K562 (cell line): ENCODE results near the gene DYTN. TPM values are rescaled to one million over a fixed set of nuclear protein-coding genes. Genes with fewer than 3 reads are reported as not detected.

Experiments used
- ATAC-seq: fragments of 200-7000 bp; cut with Tn5 transposase; 3 replicates; pipeline ENCODE4 v1.9.1; 2020; ENCODE audit warnings: moderate library complexity
- BruUV-seq: library from RNA; stranded (reverse); fragments of 400-500 nt; replicated peaks from 2 replicates; lab custom pipeline; 2021; lab: Mats Ljungman, UMichigan
- CTCF ChIA-PET: fragments of 300-600 bp; formaldehyde crosslinking; extraction: SDS; loops from one replicate; lab custom pipeline; 2021; ENCODE audit warnings: low intra/inter-chr PET ratio; lab: Yijun Ruan, JAX
- POLR2A ChIA-PET: fragments of 300-600, 350-650 bp; sonication (Branson Sonifier 250); formaldehyde crosslinking; extraction: SDS; loops from one replicate; lab custom pipeline; 2021; ENCODE audit warnings: antibody characterized with exemption, inconsistent platforms; lab: Yijun Ruan, JAX
- DNase-seq, 4 experiments: peaks; one replicate each; pipeline versions ENCODE4 v3.0.0 to v3.0.0-alpha.2; 2011 to 2018; ENCODE audit warnings: low spot score in 3 of 4, mixed read lengths in 3 of 4; ENCODE audit errors: extremely low read depth in 1 of 4
- FAIRE-seq: peaks from 2 replicates; lab custom pipeline; 2011; peaks lifted over from hg19 to GRCh38; lab: Jason Lieb, UNC
- H2AFZ ChIP-seq: 2 replicates; pipeline ENCODE4 v1.6.0; 2011; ENCODE audit warnings: low read depth, low read length, control low read depth, inconsistent platforms
- H3K27ac ChIP-seq: fragments of 200-600 bp; 3 replicates; pipeline ENCODE4 v1.8.0; 2011; ENCODE audit warnings: low read depth, mild to moderate bottlenecking, control low read depth, inconsistent platforms, low read length, moderate library complexity, mixed read lengths; ENCODE audit errors: extremely low read depth
- H3K27me3 ChIP-seq, 2 experiments: fragments of 300-600 bp in 1 of 2; 2 replicates in 1 of 2; 3 replicates in 1 of 2; pipeline versions ENCODE4 v1.6.0 to v1.8.0; 2011; ENCODE audit warnings: inconsistent platforms in 2 of 2, low read length in 2 of 2, mild to moderate bottlenecking in 1 of 2, mixed read lengths in 1 of 2, moderate library complexity in 1 of 2; ENCODE audit not compliant: control insufficient read depth in 2 of 2, insufficient read depth in 2 of 2
- H3K36me3 ChIP-seq: fragments of 300-600 bp; 3 replicates; pipeline ENCODE4 v1.8.0; 2011; ENCODE audit warnings: mild to moderate bottlenecking, low read length, inconsistent platforms; ENCODE audit not compliant: control insufficient read depth, insufficient read depth
- H3K4me1 ChIP-seq, 2 experiments: fragments of 200-600 bp in 1 of 2; replicated peaks in 1 of 2; 2 replicates in 1 of 2; 3 replicates in 1 of 2; pipeline versions ENCODE4 v1.5.1 to v1.8.0; 2011; ENCODE audit warnings: inconsistent platforms in 2 of 2, low read length in 2 of 2, mild to moderate bottlenecking in 1 of 2, mixed read lengths in 1 of 2, moderate library complexity in 1 of 2; ENCODE audit not compliant: control insufficient read depth in 2 of 2, insufficient read depth in 2 of 2
- H3K4me2 ChIP-seq: 2 replicates; pipeline ENCODE4 v1.6.1; 2011; ENCODE audit warnings: low read length, control low read depth, inconsistent platforms, mixed read lengths; ENCODE audit not compliant: insufficient read depth
- H3K4me3 ChIP-seq: fragments of 200-600 bp; sonication (generic), shearing (Covaris generic); 2 replicates; pipeline ENCODE4 v1.5.1; 2016; ENCODE audit warnings: control low read depth, inconsistent platforms
- H3K79me2 ChIP-seq: fragments of 200-600 bp; 3 replicates; pipeline ENCODE4 v1.8.0; 2011; ENCODE audit warnings: low read length, inconsistent platforms; ENCODE audit not compliant: control insufficient read depth, insufficient read depth
- H3K9ac ChIP-seq, 2 experiments: 2 replicates each; pipeline versions ENCODE4 v1.6.0 to v1.6.1; 2011; ENCODE audit warnings: low read depth in 2 of 2, low read length in 2 of 2, control low read depth in 1 of 2, inconsistent platforms in 1 of 2, mild to moderate bottlenecking in 1 of 2, mixed read lengths in 1 of 2; ENCODE audit not compliant: insufficient read depth in 1 of 2
- H3K9me1 ChIP-seq: one replicate; pipeline ENCODE4 v1.6.0; 2011; ENCODE audit warnings: inconsistent platforms, mild to moderate bottlenecking, low read length, moderate library complexity; ENCODE audit not compliant: control insufficient read depth, insufficient read depth
- H3K9me3 ChIP-seq: replicated peaks from 2 replicates; pipeline ENCODE4 v1.5.1; 2011; ENCODE audit warnings: low read depth, low read length, inconsistent platforms; ENCODE audit not compliant: control insufficient read depth, insufficient read depth
- H4K20me1 ChIP-seq: replicated peaks from 2 replicates; pipeline ENCODE4 v1.6.1; 2011; ENCODE audit warnings: low read length, inconsistent platforms, mixed read lengths; ENCODE audit not compliant: control insufficient read depth, insufficient read depth
- ARID3B ChIP-seq: fragments of 250-450 bp; sonication (Bioruptor Pico); IDR thresholded peaks from 2 replicates; pipeline ENCODE4 v1.4.0; 2020; ENCODE audit warnings: borderline replicate concordance
- CAMTA2 ChIP-seq: fragments of 250-450 bp; sonication (Bioruptor Pico); conservative IDR thresholded peaks from 2 replicates; pipeline ENCODE4 v1.5.1; 2022
- FOXJ3 ChIP-seq: sonication (generic); formaldehyde crosslinking; IDR thresholded peaks from 2 replicates; pipeline ENCODE4 v1.4.0; 2020; ENCODE audit warnings: mild to moderate bottlenecking, missing genetic modification reagents
- HDAC6 ChIP-seq: IDR thresholded peaks from 2 replicates; pipeline ENCODE4 v1.6.1; 2012; ENCODE audit warnings: low read depth, mild to moderate bottlenecking, control low read depth, inconsistent platforms, low read length, moderate library complexity
- HOMEZ ChIP-seq: fragments of 250-450 bp; sonication (Bioruptor Pico); IDR thresholded peaks from 2 replicates; pipeline ENCODE4 v1.4.0; 2020; ENCODE audit warnings: mild to moderate bottlenecking, moderate library complexity
- IRF2 ChIP-seq: sonication (generic); formaldehyde crosslinking; IDR thresholded peaks from 2 replicates; pipeline ENCODE4 v1.8.1; 2022; ENCODE audit warnings: mild to moderate bottlenecking, missing genetic modification reagents
- NR3C1 ChIP-seq: sonication (generic); formaldehyde crosslinking; IDR thresholded peaks from 2 replicates; pipeline ENCODE4 v1.8.1; 2022; ENCODE audit warnings: missing genetic modification reagents
- ZNF512 ChIP-seq: IDR thresholded peaks from 2 replicates; pipeline ENCODE4 v1.6.1; 2016; ENCODE audit warnings: missing genetic modification characterization, missing compliant biosample characterization
- ZNF668 ChIP-seq: fragments of 250-450 bp; sonication (Bioruptor Pico); IDR thresholded peaks from 2 replicates; pipeline ENCODE4 v1.8.0; 2022; ENCODE audit warnings: mild to moderate bottlenecking, inconsistent platforms
- WGBS: fragments of 100-300 bp; shearing (Covaris generic); methylation state at CpG from one replicate; pipeline ENCODE4 v1.1.6; 2016; ENCODE audit warnings: low coverage, mixed read lengths; ENCODE audit not compliant: insufficient coverage; ENCODE audit errors: missing lambda C conversion rate; 5-methylcytosine and 5-hydroxymethylcytosine counted together
- in situ Hi-C: fragments of 300-500 bp; cut with MboI; formaldehyde crosslinking; loops from 4 replicates; pipeline ENCODE4 v1.15.0; 2018; ENCODE audit warnings: inconsistent platforms, mixed read lengths
- intact Hi-C: fragments of 100-400 bp; cut with micrococcal nuclease; formaldehyde crosslinking; loops from 2 replicates; pipeline ENCODE4 v1.14.2; 2022
- polyA plus RNA-seq, 8 experiments: library from polyadenylated mRNA; depleted of rRNA in 4 of 8; stranded (reverse) in 5 of 8; unstranded in 3 of 8; fragments of >200 nt; fragmentation: Nextera tagmentation in 2 of 8; fragmentation: Illumina TruSeq in 1 of 8; extraction: Ambion mirVana in 2 of 8; extraction: Trizol in 1 of 8; gene quantifications; 2 replicates each; pipeline versions ENCODE4 v1.2.1 to v1.2.3, GENCODE V29; 2011 to 2014; ENCODE audit warnings: inconsistent platforms in 1 of 8, missing spikeins in 1 of 8
- total RNA-seq, 7 experiments: library from RNA; depleted of rRNA in 6 of 7; stranded (reverse); fragments of >200 nt in 6 of 7; fragmentation: Illumina TruSeq in 2 of 7; extraction: Trizol in 2 of 7; gene quantifications; 2 replicates each; pipeline versions ENCODE4 v1.2.1 to v1.2.3, GENCODE V29; 2011 to 2021; ENCODE audit warnings: low replicate concordance in 1 of 7

The DYTN gene
- total and polyA plus RNA-seq, 9 of the 15 experiments (the other 6 are each of a cell fraction or from before 2014, with no cell fraction given), result not detected

- H3K27me3 ChIP-seq, result 0 out of 5 replicates have a peak, but pooled peaks cover 0 to 2% of the 10 kb centered on the region in 2 experiments
- DNase-seq (no peak), FAIRE-seq (no peak), ATAC-seq (no peak)
- no peaks in the 10 kb centered on the region for H3K9me3 ChIP-seq
- in situ Hi-C loops, result no loop called here
- no peak overlapping the region for H3K4me3 ChIP-seq
- POLR2A ChIA-PET, result no interaction called here
- no peak overlapping the region for H3K4me2 ChIP-seq
- peaks cover 0 to 4% of the 10 kb centered on the region in 2 experiments; a peak in 2 of 5 replicates for H3K4me1 ChIP-seq
- no peaks in the 10 kb centered on the region for H3K36me3 ChIP-seq
- H3K27ac ChIP-seq, result no peak overlapping the region
- H3K9ac ChIP-seq, result no peak overlapping the region
- H2AFZ ChIP-seq, result no peak overlapping the region
- BruUV-seq, result no TSS peak
- H4K20me1 ChIP-seq, result no peaks in the 10 kb centered on the region
- TF ChIP-seq ZNF668, result no peak
- TF ChIP-seq NR3C1 (CRISPR knock-in tag), result no peak
- no peak for TF ChIP-seq ARID3B (CRISPR knock-in tag)
- no peak for TF ChIP-seq IRF2 (CRISPR knock-in tag)
- no peak for TF ChIP-seq HOMEZ
- no peak for TF ChIP-seq CAMTA2 (CRISPR knock-in tag)
- TF ChIP-seq HDAC6, result no peak
- no peak for TF ChIP-seq ZNF512 (tag)
- TF ChIP-seq FOXJ3 (CRISPR knock-in tag), result no peak
- H3K9me1 ChIP-seq, result no peaks in the 10 kb centered on the region
- H3K79me2 ChIP-seq, result no peaks in the 10 kb centered on the region
- 0% methylated on average over 2 of the region's 3 CpGs for WGBS
- intact Hi-C loops, result no loop called here
- CTCF ChIA-PET, result no interaction called here
Measured at GRCh38 chr2:206619011-206619410, 99.2 kb downstream of the DYTN start.
